Lower leg skin (tissue), 4 donors: ENCODE results near the gene EOGT. TPM values are rescaled to one million over a fixed set of nuclear protein-coding genes. Genes with fewer than 3 reads are reported as not detected.

Experiments
- DNase-seq, 2 donors: peaks; one replicate each; pipeline ENCODE4 v3.0.0-alpha.2; 2019; ENCODE audit warnings: low spot score in 2 of 2
- H3K4me3 ChIP-seq: fragments of 200-600 bp; sonication (generic); 2 replicates; pipeline ENCODE4 v1.5.1; 2017; ENCODE audit warnings: mild to moderate bottlenecking, low read depth; ENCODE audit not compliant: poor library complexity, severe bottlenecking
- CTCF ChIP-seq, 3 donors: fragments of 450-650 bp; IDR thresholded peaks; one replicate each; pipeline ENCODE4 v1.5.1; 2016; ENCODE audit warnings: antibody characterized with exemption in 3 of 3, mild to moderate bottlenecking in 3 of 3, moderate library complexity in 2 of 3
- POLR2A ChIP-seq, 2 donors: fragments of 450-650 bp; IDR thresholded peaks; one replicate each; pipeline ENCODE4 v1.6.1; 2016 to 2017; ENCODE audit warnings: antibody characterized with exemption in 2 of 2, mild to moderate bottlenecking in 1 of 2, moderate library complexity in 1 of 2
- WGBS, 2 donors: methylation state at CpG; one replicate each; pipeline ENCODE4 v1.1.5; 2018; 5-methylcytosine and 5-hydroxymethylcytosine counted together
- intact Hi-C: fragments of 100-400 bp; cut with DNase I; formaldehyde crosslinking; loops from one replicate; pipeline ENCODE4 v1.15.0; 2023; ENCODE audit warnings: low total_unique reads
- total RNA-seq, 4 donors: library from RNA; depleted of rRNA; stranded (reverse); fragments of >200 nt; gene quantifications; one replicate each; pipeline ENCODE4 v1.1.0, GENCODE V29; 2016

EOGT gene
- total RNA-seq, 4 donors from 2014 or later: 11.3 to 22.8 (median 16.0) TPM

DNA sequence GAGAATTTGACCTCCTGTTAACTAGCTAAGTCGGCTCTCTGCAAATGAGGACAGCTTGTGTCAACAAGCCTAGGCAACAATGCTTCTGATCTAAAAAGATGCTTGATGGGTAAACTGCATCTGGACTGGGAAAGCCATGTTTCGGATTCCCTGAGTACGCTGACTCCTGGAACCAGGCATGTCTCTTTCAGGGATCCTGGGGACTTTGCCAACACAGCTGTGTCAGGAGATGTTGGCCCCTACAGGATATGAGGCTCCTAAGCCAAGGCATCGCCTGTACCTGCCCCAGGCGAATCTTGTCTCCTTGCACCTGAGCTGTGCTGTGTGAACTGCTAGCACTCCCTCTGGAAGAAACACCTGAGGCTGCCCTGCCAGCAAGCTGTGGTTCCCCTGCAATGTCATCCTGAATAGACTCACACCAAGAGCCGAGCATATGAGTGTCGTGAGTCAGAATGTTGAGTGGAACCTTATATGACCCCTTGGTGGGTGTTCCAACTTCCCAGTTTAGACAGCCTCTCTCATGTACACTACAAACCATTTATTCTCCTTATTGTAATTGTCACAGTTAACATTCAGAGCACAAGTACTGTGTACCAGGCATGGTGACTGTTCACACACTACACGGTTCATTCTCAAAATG, 17.0 kb downstream of the EOGT start:
- TF ChIP-seq POLR2A (IDR thresholded peaks at IDR 0.05): no peak
- TF ChIP-seq CTCF (IDR thresholded peaks at IDR 0.05): no peak
- no peak overlapping the region for H3K4me3 ChIP-seq
- DNase-seq: no peak
- intact Hi-C loops: no loop called here
- WGBS, 2 donors: 54 to 75% methylated on average over 8 of the region's 8 CpGs

DNA sequence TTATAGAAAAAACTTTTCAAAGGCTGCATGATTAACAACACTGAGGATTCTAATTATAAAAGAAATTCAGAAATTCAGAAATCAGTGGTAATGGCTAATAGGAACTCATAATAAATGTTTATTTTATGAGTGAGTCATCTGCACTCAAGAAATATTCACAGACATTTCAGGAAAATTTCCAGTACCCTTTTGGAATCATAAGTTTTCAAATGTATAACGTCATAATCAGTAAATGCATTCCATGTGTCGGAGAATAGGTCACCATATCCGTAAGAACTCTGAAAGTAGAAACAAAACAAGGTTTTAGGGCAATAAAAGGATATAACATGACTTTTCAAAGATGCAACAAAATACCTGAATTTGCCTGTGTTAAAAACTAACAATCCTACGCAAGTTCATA, 24.7 kb downstream of the EOGT start:
- WGBS, 2 donors: 78 to 89% methylated on average over 4 of the region's 4 CpGs

GRCh38 chr3:68987322-68987721, 26.2 kb downstream of the EOGT start:
- H3K4me3 ChIP-seq: no peak overlapping the region
- WGBS, 2 donors: 79 to 97% methylated on average over 6 of the region's 6 CpGs
- DNase-seq: no peak
- TF ChIP-seq POLR2A (IDR thresholded peaks at IDR 0.05): no peak
- no peak for TF ChIP-seq CTCF (IDR thresholded peaks at IDR 0.05)
- intact Hi-C loops: no loop called here

More for the DNA sequence above, 24.7 kb downstream of the EOGT start:
- intact Hi-C loops: no loop called here
- no peak for DNase-seq
- no peak for TF ChIP-seq CTCF (IDR thresholded peaks at IDR 0.05)
- TF ChIP-seq POLR2A (IDR thresholded peaks at IDR 0.05): no peak
- no peak overlapping the region for H3K4me3 ChIP-seq

DNA sequence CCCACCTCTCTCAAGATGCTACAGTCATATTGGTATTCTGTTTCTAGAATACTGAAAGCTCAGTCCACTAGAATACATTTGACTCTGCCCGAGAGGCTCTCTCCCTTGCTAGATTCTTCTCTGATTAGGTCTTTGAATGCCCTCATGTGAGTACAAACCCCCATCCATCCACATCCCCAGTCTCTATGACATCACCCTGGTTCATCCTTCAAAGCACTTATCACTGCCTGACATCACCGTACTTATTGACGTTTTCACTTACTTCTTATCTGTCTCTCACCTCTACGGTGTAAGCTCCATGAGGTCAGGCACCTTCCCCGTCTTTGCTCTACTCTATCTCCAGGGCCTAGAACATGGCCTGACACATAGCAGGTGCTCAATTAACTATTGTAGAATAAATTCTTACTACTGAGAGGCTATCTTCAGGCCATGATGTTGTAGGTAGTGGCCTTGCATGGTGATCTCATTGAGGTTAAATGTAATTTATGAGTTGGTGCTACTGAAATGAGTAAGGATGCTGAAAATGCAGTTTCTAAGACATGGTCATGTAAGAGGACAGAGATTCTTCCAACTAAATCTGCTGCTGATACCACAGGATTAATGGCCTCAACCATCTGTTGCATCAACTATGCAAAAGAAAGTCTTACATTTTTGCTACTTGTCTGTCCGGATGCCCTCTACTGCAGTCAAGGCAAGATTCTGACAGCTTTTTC, 26.8 kb downstream of the EOGT start:
- intact Hi-C loops: no loop called here
- DNase-seq: no peak
- WGBS, 2 donors: 96 to 97% methylated on average over 6 of the region's 6 CpGs
- no peak for TF ChIP-seq POLR2A (IDR thresholded peaks at IDR 0.05)
- TF ChIP-seq CTCF (IDR thresholded peaks at IDR 0.05): no peak
- no peak overlapping the region for H3K4me3 ChIP-seq

DNA sequence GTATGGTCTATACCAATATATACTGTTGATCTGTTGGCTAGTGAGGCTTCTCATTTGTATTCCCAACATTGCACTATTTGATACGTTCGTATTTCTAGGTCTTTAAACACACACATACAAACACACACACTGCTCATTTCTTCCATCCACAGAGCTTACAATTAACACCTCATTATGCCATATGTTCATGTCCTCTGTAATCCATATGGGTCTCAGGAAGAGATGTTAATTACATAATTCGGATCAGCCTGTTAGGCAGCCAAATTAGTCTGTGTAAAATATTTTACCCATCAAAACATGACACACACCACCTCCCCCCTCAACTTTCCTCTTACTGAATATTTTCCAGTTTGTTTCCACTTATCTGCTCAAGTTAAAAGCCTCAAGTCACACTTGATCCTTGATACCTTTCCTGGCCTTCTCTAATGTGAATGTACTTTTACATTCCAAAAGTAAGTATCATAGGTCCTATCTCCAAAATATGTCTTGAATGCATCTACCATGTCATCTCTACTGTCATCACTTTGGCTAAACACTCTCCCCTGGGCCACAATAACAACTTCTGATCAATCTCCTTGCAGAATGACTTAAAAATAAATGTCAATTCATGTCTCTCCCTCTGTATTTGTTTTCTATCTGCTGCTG, 28.2 kb downstream of the EOGT start:
- intact Hi-C loops: no loop called here
- WGBS, 2 donors: 49 to 78% methylated on average over 3 of the region's 3 CpGs
- no peak overlapping the region for H3K4me3 ChIP-seq
- TF ChIP-seq POLR2A (IDR thresholded peaks at IDR 0.05): no peak
- no peak for TF ChIP-seq CTCF (IDR thresholded peaks at IDR 0.05)
- DNase-seq: no peak
